Inflammatory macrophage treated with lipopolysaccharide for 4 hours (primary cell): ENCODE measurements around the gene KCNG2.
"Not testable (repeated sequence)": the region's sequence is repeated elsewhere in the genome, so short reads cannot be mapped to it uniquely, and the experiment has no call there.

Source experiments
- DNase-seq: peaks from one replicate; pipeline ENCODE4 v3.0.0-alpha.2; 2020

KCNG2 gene

GRCh38 chr18:79872527-79873444, 75.0 kb downstream of the KCNG2 start:
- no peak for DNase-seq

- no peak for DNase-seq
These were observed 75.8 kb downstream of the KCNG2 start for GRCh38 chr18:79873449-79874110.

- DNase-seq, result no peak
These were observed 77.1 kb downstream of the KCNG2 start for GRCh38 chr18:79874553-79875530.

- no peak for DNase-seq
These were observed 77.8 kb downstream of the KCNG2 start for GRCh38 chr18:79875531-79875919.

- no peak for DNase-seq
These were observed 78.3 kb downstream of the KCNG2 start for GRCh38 chr18:79875931-79876461.

- DNase-seq, result no peak
These were observed 78.8 kb downstream of the KCNG2 start for GRCh38 chr18:79876497-79876896.

GRCh38 chr18:79877163-79878091, 79.7 kb downstream of the KCNG2 start:
- no peak for DNase-seq

- not testable (repeated sequence) for DNase-seq
These were observed 80.5 kb downstream of the KCNG2 start for GRCh38 chr18:79878246-79878645.

GRCh38 chr18:79878741-79879378, 81.1 kb downstream of the KCNG2 start:
- DNase-seq, result no peak

GRCh38 chr18:79879566-79879965, 81.8 kb downstream of the KCNG2 start:
- no peak for DNase-seq

GRCh38 chr18:79881695-79882094, 84.0 kb downstream of the KCNG2 start:
- DNase-seq, result no peak

GRCh38 chr18:79882522-79883241, 84.9 kb downstream of the KCNG2 start:
- no peak for DNase-seq

- no peak for DNase-seq
These were observed 85.9 kb downstream of the KCNG2 start for GRCh38 chr18:79883461-79884293.

GRCh38 chr18:79884294-79884962, 86.7 kb downstream of the KCNG2 start:
- DNase-seq, result no peak

GRCh38 chr18:79884963-79885728, 87.4 kb downstream of the KCNG2 start:
- DNase-seq, result no peak

GRCh38 chr18:79887181-79888000, 89.7 kb downstream of the KCNG2 start:
- no peak for DNase-seq

- no peak for DNase-seq
These were observed 90.3 kb downstream of the KCNG2 start for GRCh38 chr18:79888016-79888415.
